Mesendoderm (in vitro differentiated cells): Measurements from ENCODE around the gene KCNB1.
A peak's percentile ranks its signal among the peaks of the same experiment; 100 is the strongest.

Source experiments
- DNase-seq: peaks from one replicate; pipeline ENCODE4 v3.0.0; 2013
- H2AK5ac ChIP-seq: 2 replicates; pipeline ENCODE4 v1.6.1; 2013; ENCODE audit warnings: low read length, inconsistent platforms
- H2BK120ac ChIP-seq: 2 replicates; pipeline ENCODE4 v1.6.1; 2013; ENCODE audit warnings: low read depth, mild to moderate bottlenecking, low read length, moderate library complexity, mixed read lengths
- H2BK15ac ChIP-seq: replicated peaks from 2 replicates; pipeline ENCODE4 v1.6.1; 2013; ENCODE audit warnings: low read depth, mild to moderate bottlenecking, moderate library complexity
- H2BK5ac ChIP-seq: 2 replicates; pipeline ENCODE4 v1.6.1; 2013; ENCODE audit warnings: low read length, inconsistent platforms
- H3K18ac ChIP-seq: 2 replicates; pipeline ENCODE4 v1.6.1; 2013; ENCODE audit warnings: mild to moderate bottlenecking, low read length, mixed read lengths
- H3K23ac ChIP-seq: one replicate; pipeline ENCODE4 v1.6.1; 2013; ENCODE audit warnings: low read length
- H3K27ac ChIP-seq: 2 replicates; pipeline ENCODE4 v1.5.1; 2013; ENCODE audit warnings: low read depth, mild to moderate bottlenecking, inconsistent platforms, low read length, moderate library complexity
- H3K27me3 ChIP-seq: 2 replicates; pipeline ENCODE4 v1.6.1; 2013; ENCODE audit warnings: low read length, control low read depth, mild to moderate bottlenecking, inconsistent platforms; ENCODE audit not compliant: insufficient read depth, poor library complexity
- H3K36me3 ChIP-seq: 2 replicates; pipeline ENCODE4 v1.6.1; 2013; ENCODE audit warnings: low read length, inconsistent platforms; ENCODE audit not compliant: control insufficient read depth, insufficient read depth
- H3K4ac ChIP-seq: one replicate; pipeline ENCODE4 v1.6.1; 2013; ENCODE audit warnings: low read depth, mild to moderate bottlenecking, low read length, moderate library complexity
- H3K4me1 ChIP-seq: 2 replicates; pipeline ENCODE4 v1.6.1; 2013; ENCODE audit warnings: low read depth, low read length, inconsistent platforms; ENCODE audit not compliant: control insufficient read depth
- H3K4me2 ChIP-seq: 2 replicates; pipeline ENCODE4 v1.6.1; 2013; ENCODE audit warnings: low read length
- H3K4me3 ChIP-seq: 2 replicates; pipeline ENCODE4 v1.5.1; 2013; ENCODE audit warnings: mild to moderate bottlenecking, low read length
- H3K56ac ChIP-seq: one replicate; pipeline ENCODE4 v1.6.1; 2013; ENCODE audit warnings: low read length
- H3K79me1 ChIP-seq: 2 replicates; pipeline ENCODE4 v1.6.1; 2013; ENCODE audit warnings: low read length, inconsistent platforms
- H3K79me2 ChIP-seq: 2 replicates; pipeline ENCODE4 v1.6.1; 2013; ENCODE audit warnings: mild to moderate bottlenecking, low read length; ENCODE audit not compliant: control insufficient read depth, insufficient read depth
- H3K9ac ChIP-seq: 2 replicates; pipeline ENCODE4 v1.6.1; 2013; ENCODE audit warnings: low read length, inconsistent platforms
- H4K5ac ChIP-seq: one replicate; pipeline ENCODE4 v1.6.1; 2013; ENCODE audit warnings: low read length
- H4K8ac ChIP-seq: one replicate; pipeline ENCODE4 v1.6.1; 2013; ENCODE audit warnings: low read depth, mild to moderate bottlenecking, control low read depth, low read length, moderate library complexity
- WGBS: extraction: QIAGEN DNeasy Blood & Tissue Kit; methylation state at CpG from one replicate; pipeline ENCODE4 v1.1.7; 2013; ENCODE audit warnings: low lambda C conversion rate, missing lambda C conversion rate; ENCODE audit not compliant: insufficient coverage; ENCODE audit errors: extremely low coverage; 5-methylcytosine and 5-hydroxymethylcytosine counted together

KCNB1 gene

GRCh38 chr20:49476016-49476355 is 6.5 kb downstream of the KCNB1 start:
- Histone ChIP-seq H3K4me2 (no peak overlapping the region), H3K9ac (no peak overlapping the region), H3K56ac (no peak overlapping the region), H3K4me3 (no peak overlapping the region), H3K36me3 (no peaks in the 10 kb centered on the region), H3K79me1 (no peaks in the 10 kb centered on the region), H3K27me3 (no peaks in the 10 kb centered on the region), H3K18ac (no peak overlapping the region), H2BK120ac (no peak overlapping the region), H4K5ac (no peak overlapping the region), H3K4me1 (no peaks in the 10 kb centered on the region), H2BK5ac (no peak overlapping the region), H4K8ac (no peak overlapping the region), H3K27ac (no peak overlapping the region), H2AK5ac (no peak overlapping the region), H3K79me2 (no peaks in the 10 kb centered on the region), H3K23ac (no peak overlapping the region), H2BK15ac (no peak overlapping the region), H3K4ac (no peak overlapping the region)
- no peak for DNase-seq
- no CpG with 5 or more reads among the region's 7 CpGs for WGBS

GRCh38 chr20:49475292-49476015 is 7.0 kb downstream of the KCNB1 start:
- no peak overlapping the region for H2AK5ac ChIP-seq
- no peak for DNase-seq
- H3K9ac ChIP-seq, result no peak overlapping the region
- no peaks in the 10 kb centered on the region for H3K79me1 ChIP-seq
- no peak overlapping the region for H3K4me2 ChIP-seq
- no peaks in the 10 kb centered on the region for H3K27me3 ChIP-seq
- no peak overlapping the region for H4K8ac ChIP-seq
- no peak overlapping the region for H3K56ac ChIP-seq
- no peak overlapping the region for H4K5ac ChIP-seq
- H3K18ac ChIP-seq, result no peak overlapping the region
- no peak overlapping the region for H3K23ac ChIP-seq
- H3K4ac ChIP-seq, result no peak overlapping the region
- H3K36me3 ChIP-seq, result no peaks in the 10 kb centered on the region
- H2BK120ac ChIP-seq, result no peak overlapping the region
- no peak overlapping the region for H3K4me3 ChIP-seq
- no peak overlapping the region for H3K27ac ChIP-seq
- no peaks in the 10 kb centered on the region for H3K79me2 ChIP-seq
- H2BK15ac ChIP-seq, result no peak overlapping the region
- H3K4me1 ChIP-seq, result no peaks in the 10 kb centered on the region
- no CpG with 5 or more reads among the region's 6 CpGs for WGBS
- H2BK5ac ChIP-seq, result no peak overlapping the region

- H3K79me2 ChIP-seq, result no peaks in the 10 kb centered on the region
- no peak overlapping the region for H3K23ac ChIP-seq
- H3K4me3 ChIP-seq, result no peak overlapping the region
- no peaks in the 10 kb centered on the region for H3K4me1 ChIP-seq
- H3K56ac ChIP-seq, result no peak overlapping the region
- WGBS, result no CpG with 5 or more reads among the region's 5 CpGs
- H4K8ac ChIP-seq, result no peak overlapping the region
- no peaks in the 10 kb centered on the region for H3K27me3 ChIP-seq
- no peak overlapping the region for H2BK120ac ChIP-seq
- H4K5ac ChIP-seq, result no peak overlapping the region
- DNase-seq, result peak; percentile 23
- H3K79me1 ChIP-seq, result no peaks in the 10 kb centered on the region
- H3K4ac ChIP-seq, result no peak overlapping the region
- H3K4me2 ChIP-seq, result no peak overlapping the region
- H3K18ac ChIP-seq, result no peak overlapping the region
- no peak overlapping the region for H2BK5ac ChIP-seq
- no peaks in the 10 kb centered on the region for H3K36me3 ChIP-seq
- H2AK5ac ChIP-seq, result no peak overlapping the region
- no peak overlapping the region for H2BK15ac ChIP-seq
- no peak overlapping the region for H3K27ac ChIP-seq
- H3K9ac ChIP-seq, result no peak overlapping the region
Observed at GRCh38 chr20:49471397-49471796, 11.1 kb downstream of the KCNB1 start.

GRCh38 chr20:49470922-49471321 is 11.5 kb downstream of the KCNB1 start:
- no peak overlapping the region for H3K9ac ChIP-seq
- no peak overlapping the region for H4K5ac ChIP-seq
- H3K4me1 ChIP-seq, result no peaks in the 10 kb centered on the region
- no peak overlapping the region for H2BK120ac ChIP-seq
- H2BK15ac ChIP-seq, result no peak overlapping the region
- H3K79me1 ChIP-seq, result no peaks in the 10 kb centered on the region
- no peak overlapping the region for H3K18ac ChIP-seq
- no peak overlapping the region for H2BK5ac ChIP-seq
- no peak overlapping the region for H3K4me3 ChIP-seq
- H3K56ac ChIP-seq, result no peak overlapping the region
- no peaks in the 10 kb centered on the region for H3K79me2 ChIP-seq
- no peak overlapping the region for H3K4me2 ChIP-seq
- H2AK5ac ChIP-seq, result no peak overlapping the region
- no peak overlapping the region for H3K23ac ChIP-seq
- H3K4ac ChIP-seq, result no peak overlapping the region
- no peak overlapping the region for H3K27ac ChIP-seq
- WGBS, result no CpG with 5 or more reads among the region's 6 CpGs
- DNase-seq, result no peak
- H3K27me3 ChIP-seq, result no peaks in the 10 kb centered on the region
- no peaks in the 10 kb centered on the region for H3K36me3 ChIP-seq
- no peak overlapping the region for H4K8ac ChIP-seq

- no peak overlapping the region for H3K4me2 ChIP-seq
- H4K5ac ChIP-seq, result no peak overlapping the region
- H2BK120ac ChIP-seq, result no peak overlapping the region
- no peak overlapping the region for H3K27ac ChIP-seq
- H3K79me1 ChIP-seq, result no peaks in the 10 kb centered on the region
- no peak overlapping the region for H3K9ac ChIP-seq
- no peak overlapping the region for H2BK5ac ChIP-seq
- no peaks in the 10 kb centered on the region for H3K79me2 ChIP-seq
- H4K8ac ChIP-seq, result no peak overlapping the region
- no peak overlapping the region for H2AK5ac ChIP-seq
- DNase-seq, result no peak
- no peak overlapping the region for H2BK15ac ChIP-seq
- H3K4ac ChIP-seq, result no peak overlapping the region
- H3K18ac ChIP-seq, result no peak overlapping the region
- no peaks in the 10 kb centered on the region for H3K36me3 ChIP-seq
- H3K4me1 ChIP-seq, result no peaks in the 10 kb centered on the region
- no peaks in the 10 kb centered on the region for H3K27me3 ChIP-seq
- WGBS, result no CpG with 5 or more reads among the region's 6 CpGs
- no peak overlapping the region for H3K4me3 ChIP-seq
- H3K23ac ChIP-seq, result no peak overlapping the region
- no peak overlapping the region for H3K56ac ChIP-seq
Observed at GRCh38 chr20:49469060-49469459, 13.4 kb downstream of the KCNB1 start.

GRCh38 chr20:49468412-49468811 is 14.1 kb downstream of the KCNB1 start:
- Histone ChIP-seq H3K4me1 (no peaks in the 10 kb centered on the region), H2BK120ac (no peak overlapping the region), H2BK5ac (no peak overlapping the region), H3K9ac (no peak overlapping the region), H3K4me3 (no peak overlapping the region), H3K4ac (no peak overlapping the region), H3K18ac (no peak overlapping the region), H3K36me3 (no peaks in the 10 kb centered on the region), H3K4me2 (no peak overlapping the region), H3K23ac (no peak overlapping the region), H3K27ac (no peak overlapping the region), H2BK15ac (no peak overlapping the region), H4K8ac (no peak overlapping the region), H3K27me3 (no peaks in the 10 kb centered on the region), H4K5ac (no peak overlapping the region), H2AK5ac (no peak overlapping the region), H3K56ac (no peak overlapping the region), H3K79me1 (no peaks in the 10 kb centered on the region), H3K79me2 (no peaks in the 10 kb centered on the region)
- DNase-seq, result no peak
- WGBS, result no CpG with 5 or more reads among the region's 7 CpGs
